T-helper 17 cell (primary cell): ENCODE measurements around the gene SNTG2. TPM values are rescaled to one million over a fixed set of nuclear protein-coding genes. Genes with fewer than 3 reads are reported as not detected.

ENCODE experiments used
- ATAC-seq: fragments of 150-1000 bp; cut with Tn5 transposase; 2 replicates; pipeline ENCODE4 v1.10.0; 2021; ENCODE audit warnings: mild to moderate bottlenecking, moderate library complexity
- DNase-seq, 3 donors: peaks; one replicate each; pipeline versions ENCODE4 v3.0.0 to v3.0.0-alpha.2; 2020 to 2021
- H3K9me3 ChIP-seq: one replicate; pipeline ENCODE4 v1.7.0; 2013; ENCODE audit warnings: low read length, mild to moderate bottlenecking; ENCODE audit not compliant: control insufficient read depth, poor library complexity, severe bottlenecking
- H3K27ac Mint-ChIP-seq: one replicate; pipeline ENCODE4 v1.8.0; 2022; ENCODE audit warnings: mild to moderate bottlenecking, moderate library complexity, mixed read lengths
- H3K27me3 Mint-ChIP-seq: one replicate; pipeline ENCODE4 v1.8.0; 2022; ENCODE audit warnings: mixed read lengths
- H3K36me3 Mint-ChIP-seq: one replicate; pipeline ENCODE4 v1.8.0; 2022; ENCODE audit warnings: low read depth, mixed read lengths
- H3K4me1 Mint-ChIP-seq: one replicate; pipeline ENCODE4 v1.8.0; 2022; ENCODE audit warnings: mild to moderate bottlenecking, mixed read lengths
- H3K4me3 Mint-ChIP-seq: one replicate; pipeline ENCODE4 v1.8.0; 2022; ENCODE audit warnings: mild to moderate bottlenecking, moderate library complexity, mixed read lengths
- total RNA-seq, 4 donors: library from RNA in 2 of 4; stranded (reverse) in 2 of 4; gene quantifications; one replicate each; pipeline ENCODE4 v1.2.3 and lab custom pipeline; 2022 to 2026

The SNTG2 gene
- total RNA-seq, 2 donors from 2014 or later = 2.0 to 6.3 TPM

- no peak for DNase-seq
- H3K9me3 ChIP-seq = no peaks in the 10 kb centered on the region
- no peak overlapping the region for H3K4me3 Mint-ChIP-seq
- no peaks in the 10 kb centered on the region for H3K36me3 Mint-ChIP-seq
- H3K27me3 Mint-ChIP-seq = no peaks in the 10 kb centered on the region
- H3K27ac Mint-ChIP-seq = no peak overlapping the region
- ATAC-seq = no peak
- H3K4me1 Mint-ChIP-seq = peaks cover 2% of the 10 kb centered on the region
Observed at GRCh38 chr2:1308678-1309077, 358.0 kb downstream of the SNTG2 start.

DNA sequence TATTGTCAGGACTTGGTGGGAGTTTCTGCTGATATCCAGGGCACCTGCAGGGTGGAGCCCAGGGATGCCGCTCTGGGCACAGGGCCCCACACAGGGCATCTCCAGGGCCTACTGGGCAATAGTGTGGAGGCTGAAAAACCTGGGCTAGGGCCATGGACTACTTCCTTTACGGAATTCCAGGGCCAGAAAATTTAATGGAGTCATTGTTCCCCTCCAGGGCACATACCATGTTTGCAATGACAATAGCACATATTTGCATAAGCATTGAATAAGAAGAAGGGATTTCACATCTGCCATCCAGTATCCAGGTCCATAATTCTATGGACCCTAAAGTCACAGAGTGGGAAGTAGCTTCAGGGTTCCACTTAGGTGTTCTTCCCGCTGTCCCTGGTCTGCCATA lies 358.9 kb downstream of the SNTG2 start:
- peaks cover 2% of the 10 kb centered on the region for H3K4me1 Mint-ChIP-seq
- no peaks in the 10 kb centered on the region for H3K36me3 Mint-ChIP-seq
- no peak for ATAC-seq
- H3K4me3 Mint-ChIP-seq = no peak overlapping the region
- no peak for DNase-seq
- H3K9me3 ChIP-seq = no peaks in the 10 kb centered on the region
- no peaks in the 10 kb centered on the region for H3K27me3 Mint-ChIP-seq
- no peak overlapping the region for H3K27ac Mint-ChIP-seq

DNA sequence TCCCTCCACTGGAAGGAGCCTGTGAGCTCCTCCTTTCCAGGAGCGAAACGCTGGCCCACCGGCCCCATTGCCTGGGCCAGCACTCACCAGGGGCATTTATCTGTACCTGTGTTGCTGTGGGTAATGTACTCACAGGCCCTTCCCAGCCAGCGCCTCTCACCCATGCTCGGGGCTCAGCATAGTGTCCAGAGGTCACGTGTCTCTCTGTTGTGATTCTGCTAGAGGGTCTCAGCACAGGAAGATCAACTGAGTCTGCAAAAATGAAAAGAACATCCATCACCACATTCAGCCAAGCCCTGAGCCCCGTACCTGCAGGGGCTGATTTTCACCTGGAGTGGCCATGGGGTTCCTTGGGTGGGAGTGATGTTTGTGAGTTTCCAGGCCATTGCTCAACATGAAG lies 359.6 kb downstream of the SNTG2 start:
- ATAC-seq = no peak
- H3K4me1 Mint-ChIP-seq = peaks cover 2% of the 10 kb centered on the region
- no peaks in the 10 kb centered on the region for H3K9me3 ChIP-seq
- H3K27me3 Mint-ChIP-seq = no peaks in the 10 kb centered on the region
- no peak overlapping the region for H3K27ac Mint-ChIP-seq
- H3K4me3 Mint-ChIP-seq = no peak overlapping the region
- no peaks in the 10 kb centered on the region for H3K36me3 Mint-ChIP-seq
- no peak for DNase-seq

DNA sequence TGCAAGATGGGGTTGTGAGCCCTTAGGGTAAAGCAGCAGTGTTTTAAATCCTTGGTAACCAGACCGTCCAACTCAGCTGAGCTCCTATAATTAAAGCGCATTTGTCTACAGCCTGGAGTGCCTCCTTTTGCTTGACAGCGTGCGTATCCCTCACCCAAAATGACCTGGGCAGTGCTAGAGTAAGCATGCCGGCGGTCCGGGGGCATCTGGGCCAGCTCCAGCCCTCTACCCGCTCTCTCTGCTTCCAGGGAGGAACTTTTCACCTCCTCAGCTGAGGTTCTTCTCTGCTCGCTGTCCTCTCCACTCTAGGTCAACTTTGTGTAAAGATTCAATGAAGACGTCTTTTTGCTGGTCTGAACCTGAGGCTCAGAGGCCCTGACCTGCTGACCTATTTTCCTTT lies 360.2 kb downstream of the SNTG2 start:
- no peak for ATAC-seq
- H3K4me1 Mint-ChIP-seq = peaks cover 2% of the 10 kb centered on the region

DNA sequence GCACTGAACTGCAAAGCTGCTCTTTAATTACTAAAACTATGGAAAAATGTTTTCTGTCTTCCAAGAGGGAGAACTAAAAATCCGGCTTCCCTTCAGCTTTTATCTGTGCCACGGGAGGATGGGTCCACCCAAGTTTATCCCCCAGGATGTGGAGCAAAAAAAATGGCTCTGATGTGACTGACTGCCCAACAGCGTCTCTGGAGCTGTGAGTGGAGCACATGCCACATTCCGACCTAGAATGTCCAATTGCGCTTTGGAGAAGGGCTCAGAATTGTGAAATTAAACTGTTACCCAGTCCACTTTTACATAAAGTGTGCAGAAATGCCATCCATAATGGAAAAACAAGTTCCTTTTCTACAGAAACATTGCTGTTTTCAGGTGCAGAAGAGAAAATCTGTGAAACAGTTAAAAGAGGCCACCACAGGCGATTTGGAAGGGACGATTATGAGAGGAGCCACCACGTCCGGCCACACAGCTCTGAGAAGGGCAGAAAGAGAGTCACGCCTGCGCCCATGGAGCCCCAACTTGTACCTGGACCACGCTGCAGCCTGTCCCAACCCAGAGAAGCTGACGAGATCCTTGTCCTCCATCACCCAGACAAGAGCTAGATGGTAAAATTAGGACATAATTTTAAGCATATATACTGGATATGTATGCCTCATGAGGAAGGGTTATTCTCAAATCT lies 362.7 kb downstream of the SNTG2 start:
- Mint-ChIP-seq H3K4me1 (no peaks in the 10 kb centered on the region), H3K36me3 (peaks cover 1% of the 10 kb centered on the region), H3K27ac (peak overlapping the region; percentile 8), H3K27me3 (no peaks in the 10 kb centered on the region), H3K4me3 (no peak overlapping the region)
- DNase-seq = no peak
- no peaks in the 10 kb centered on the region for H3K9me3 ChIP-seq
- ATAC-seq = no peak

More for the DNA sequence above, 360.2 kb downstream of the SNTG2 start:
- no peaks in the 10 kb centered on the region for H3K9me3 ChIP-seq
- Mint-ChIP-seq H3K4me3 (no peak overlapping the region), H3K36me3 (no peaks in the 10 kb centered on the region), H3K27me3 (no peaks in the 10 kb centered on the region), H3K27ac (no peak overlapping the region)
- no peak for DNase-seq

DNA sequence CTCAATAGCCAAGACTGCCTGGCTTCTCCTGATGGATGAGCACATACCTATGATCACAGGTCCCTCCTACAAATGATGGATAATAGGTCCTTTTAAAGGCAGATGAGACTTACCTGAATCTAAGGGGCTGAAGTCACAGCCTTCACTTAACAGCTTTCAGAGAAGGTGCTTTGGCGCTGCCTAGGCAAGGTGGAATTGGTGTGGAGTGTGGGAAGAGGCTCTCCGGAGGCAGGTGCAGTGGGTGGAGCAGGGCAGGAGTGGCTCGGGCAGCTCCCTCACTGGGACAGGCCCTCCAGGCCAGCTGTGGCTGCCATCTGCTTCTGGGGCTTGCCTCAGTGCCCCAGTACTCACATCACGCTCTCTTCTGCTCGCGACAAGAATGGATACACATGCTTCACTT lies 363.6 kb downstream of the SNTG2 start:
- no peaks in the 10 kb centered on the region for H3K9me3 ChIP-seq
- Mint-ChIP-seq H3K36me3 (peaks cover 2% of the 10 kb centered on the region), H3K27me3 (no peaks in the 10 kb centered on the region), H3K4me3 (no peak overlapping the region), H3K27ac (no peak overlapping the region), H3K4me1 (no peaks in the 10 kb centered on the region)
- DNase-seq = no peak
- ATAC-seq = no peak

GRCh38 chr2:1318366-1319009 lies 367.8 kb downstream of the SNTG2 start:
- DNase-seq (no peak), ATAC-seq (no peak)
- Mint-ChIP-seq H3K4me1 (no peaks in the 10 kb centered on the region), H3K4me3 (no peak overlapping the region), H3K27ac (no peak overlapping the region), H3K36me3 (peaks cover 2% of the 10 kb centered on the region), H3K27me3 (no peaks in the 10 kb centered on the region)
- H3K9me3 ChIP-seq = no peaks in the 10 kb centered on the region

- Mint-ChIP-seq H3K4me3 (no peak overlapping the region), H3K4me1 (no peaks in the 10 kb centered on the region), H3K27ac (no peak overlapping the region), H3K36me3 (peaks cover 2% of the 10 kb centered on the region), H3K27me3 (no peaks in the 10 kb centered on the region)
- DNase-seq (no peak), ATAC-seq (no peak)
- no peaks in the 10 kb centered on the region for H3K9me3 ChIP-seq
Observed at GRCh38 chr2:1319393-1319792, 368.7 kb downstream of the SNTG2 start.

GRCh38 chr2:1321321-1321720 lies 370.7 kb downstream of the SNTG2 start:
- H3K27ac Mint-ChIP-seq = no peak overlapping the region
- H3K4me3 Mint-ChIP-seq = no peak overlapping the region
- DNase-seq (no peak), ATAC-seq (no peak)
- no peaks in the 10 kb centered on the region for H3K9me3 ChIP-seq
- H3K36me3 Mint-ChIP-seq = peaks cover 2% of the 10 kb centered on the region
- H3K4me1 Mint-ChIP-seq = no peaks in the 10 kb centered on the region
- H3K27me3 Mint-ChIP-seq = no peaks in the 10 kb centered on the region

- Mint-ChIP-seq H3K36me3 (no peaks in the 10 kb centered on the region), H3K27ac (no peak overlapping the region)
Observed at GRCh38 chr2:1324884-1325283, 374.2 kb downstream of the SNTG2 start.

GRCh38 chr2:1328684-1329083 lies 378.0 kb downstream of the SNTG2 start:
- H3K4me3 Mint-ChIP-seq = no peak overlapping the region
- no peak overlapping the region for H3K27ac Mint-ChIP-seq
- H3K36me3 Mint-ChIP-seq = no peaks in the 10 kb centered on the region
- H3K27me3 Mint-ChIP-seq = no peaks in the 10 kb centered on the region
- DNase-seq = no peak
- no peaks in the 10 kb centered on the region for H3K9me3 ChIP-seq
- no peaks in the 10 kb centered on the region for H3K4me1 Mint-ChIP-seq
- ATAC-seq = no peak

More at GRCh38 chr2:1324884-1325283, 374.2 kb downstream of the SNTG2 start:
- H3K4me3 Mint-ChIP-seq = no peak overlapping the region
- H3K27me3 Mint-ChIP-seq = no peaks in the 10 kb centered on the region
- ATAC-seq (no peak), DNase-seq (no peak)
- H3K4me1 Mint-ChIP-seq = no peaks in the 10 kb centered on the region
- H3K9me3 ChIP-seq = no peaks in the 10 kb centered on the region

DNA sequence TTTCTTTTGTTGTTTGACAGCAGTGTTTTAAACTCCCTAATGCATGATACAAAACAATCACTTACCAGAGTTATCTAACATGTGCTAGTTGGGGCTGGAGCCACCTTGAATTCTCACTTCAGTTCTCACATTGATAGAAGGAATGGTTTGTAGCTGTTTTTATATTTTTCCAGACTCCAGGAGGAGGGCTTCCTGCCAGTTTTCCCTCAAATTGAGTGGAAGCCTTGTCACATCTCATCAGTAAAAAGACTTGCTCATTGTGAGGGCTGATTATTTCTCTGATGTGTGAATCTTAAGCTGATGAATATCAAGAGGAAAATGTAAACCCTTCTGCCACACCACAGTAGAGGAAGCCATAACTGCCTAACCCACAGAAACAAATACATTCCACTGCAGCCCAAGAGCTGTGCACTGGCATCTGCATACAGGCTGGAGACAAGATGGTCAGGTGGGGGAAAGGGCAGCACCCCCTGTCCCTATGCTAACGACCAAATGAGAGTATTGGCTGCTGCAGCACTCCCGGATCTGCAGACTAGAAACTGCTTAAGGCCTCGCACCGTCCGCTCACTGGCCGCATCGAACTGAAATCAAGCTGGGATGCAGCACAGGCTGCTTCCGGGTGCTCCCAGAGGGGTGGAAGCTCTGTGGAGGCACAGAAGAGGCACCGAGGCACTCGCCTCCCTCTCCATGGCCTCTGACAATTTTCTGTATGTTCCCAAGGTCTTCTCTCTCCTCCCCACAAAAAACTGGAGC lies 388.9 kb downstream of the SNTG2 start:
- H3K27ac Mint-ChIP-seq = no peak overlapping the region
- no peaks in the 10 kb centered on the region for H3K4me1 Mint-ChIP-seq
- H3K27me3 Mint-ChIP-seq = no peaks in the 10 kb centered on the region
- DNase-seq (no peak), ATAC-seq (no peak)
- no peaks in the 10 kb centered on the region for H3K36me3 Mint-ChIP-seq
- no peak overlapping the region for H3K4me3 Mint-ChIP-seq
- no peaks in the 10 kb centered on the region for H3K9me3 ChIP-seq

DNA sequence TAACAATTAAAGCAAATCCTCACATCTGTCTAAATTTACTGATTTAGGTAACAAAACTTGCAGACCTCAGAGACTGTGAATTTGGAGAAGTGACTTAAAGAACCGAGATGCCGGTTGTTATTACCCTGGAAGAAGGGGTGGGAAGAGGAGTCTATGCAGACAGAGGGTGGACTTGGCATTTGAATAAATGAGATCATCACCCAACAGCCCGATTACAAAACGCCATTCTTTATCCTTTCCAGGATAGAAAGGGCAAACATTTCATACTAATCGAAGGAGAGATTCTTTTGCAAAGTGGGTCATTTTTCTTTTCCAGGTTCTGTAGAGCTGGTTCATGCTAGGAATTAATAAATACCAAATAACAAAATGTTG lies 389.5 kb downstream of the SNTG2 start:
- no peaks in the 10 kb centered on the region for H3K4me1 Mint-ChIP-seq
- DNase-seq = no peak

More for the DNA sequence above, 389.5 kb downstream of the SNTG2 start:
- ATAC-seq = no peak
- no peaks in the 10 kb centered on the region for H3K9me3 ChIP-seq
- H3K36me3 Mint-ChIP-seq = no peaks in the 10 kb centered on the region
- H3K4me3 Mint-ChIP-seq = no peak overlapping the region
- no peak overlapping the region for H3K27ac Mint-ChIP-seq
- no peaks in the 10 kb centered on the region for H3K27me3 Mint-ChIP-seq
